Breast epithelium (tissue), 4 donors: ENCODE measurements around the gene FERD3L. TPM values are rescaled to one million over a fixed set of nuclear protein-coding genes. Genes with fewer than 3 reads are reported as not detected.

ENCODE experiments used
- DNase-seq, 2 donors: peaks; one replicate each; pipeline ENCODE4 v3.0.0-alpha.2; 2019; ENCODE audit warnings: low spot score in 2 of 2
- H3K27ac ChIP-seq, 2 donors: fragments of 200-600 bp; sonication (generic) in 1 of 2; one replicate each; pipeline ENCODE4 v1.5.1; 2016 to 2019; ENCODE audit warnings: mild to moderate bottlenecking in 1 of 2
- H3K27me3 ChIP-seq, 2 donors: fragments of 200-600 bp; sonication (generic) in 1 of 2; one replicate each; pipeline versions ENCODE4 v1.5.1 to v1.6.0; 2017 to 2019; ENCODE audit warnings: control low read depth in 1 of 2, mild to moderate bottlenecking in 1 of 2
- H3K36me3 ChIP-seq: fragments of 200-600 bp; one replicate; pipeline ENCODE4 v1.5.1; 2019
- H3K4me1 ChIP-seq, 2 donors: fragments of 200-600 bp; sonication (generic); one replicate each; pipeline ENCODE4 v1.5.1; 2016 to 2019; ENCODE audit warnings: control low read depth in 1 of 2
- H3K4me3 ChIP-seq, 3 donors: fragments of 200-600 bp; sonication (generic); 1 replicate in 2 of 3; 2 replicates in 1 of 3; pipeline ENCODE4 v1.5.1; 2016 to 2019; ENCODE audit warnings: mild to moderate bottlenecking in 3 of 3, moderate library complexity in 2 of 3
- H3K9me3 ChIP-seq, 2 donors: fragments of 200-600 bp; sonication (generic) in 1 of 2; one replicate each; pipeline ENCODE4 v1.5.1; 2016 to 2019; ENCODE audit warnings: control low read depth in 1 of 2
- POLR2A ChIP-seq: fragments of 450-650 bp; IDR thresholded peaks from one replicate; pipeline ENCODE4 v1.6.1; 2016; ENCODE audit warnings: antibody characterized with exemption, mild to moderate bottlenecking, moderate library complexity
- POLR2AphosphoS5 ChIP-seq, 3 donors: sonication (generic); formaldehyde crosslinking; IDR thresholded peaks; one replicate each; pipeline ENCODE4 v1.6.1; 2017; ENCODE audit warnings: antibody characterized with exemption in 3 of 3
- intact Hi-C: fragments of 100-400 bp; cut with DNase I; formaldehyde crosslinking; loops from one replicate; pipeline ENCODE4 v1.15.1; 2023; ENCODE audit warnings: low total_unique reads
- total RNA-seq, 3 donors: library from RNA; depleted of rRNA; stranded (reverse); fragments of >200 nt; gene quantifications; one replicate each; pipeline ENCODE4 v1.1.0, GENCODE V29; 2016
- TF ChIP-seq, protein P1 (sequence below), 3 donors: fragments of 450-650 bp; IDR thresholded peaks; one replicate each; pipeline ENCODE4 v1.5.1; 2016 to 2017; ENCODE audit warnings: antibody characterized with exemption in 3 of 3, mild to moderate bottlenecking in 3 of 3, moderate library complexity in 3 of 3

The FERD3L gene
- total RNA-seq, 3 donors from 2014 or later, result not detected

DNA sequence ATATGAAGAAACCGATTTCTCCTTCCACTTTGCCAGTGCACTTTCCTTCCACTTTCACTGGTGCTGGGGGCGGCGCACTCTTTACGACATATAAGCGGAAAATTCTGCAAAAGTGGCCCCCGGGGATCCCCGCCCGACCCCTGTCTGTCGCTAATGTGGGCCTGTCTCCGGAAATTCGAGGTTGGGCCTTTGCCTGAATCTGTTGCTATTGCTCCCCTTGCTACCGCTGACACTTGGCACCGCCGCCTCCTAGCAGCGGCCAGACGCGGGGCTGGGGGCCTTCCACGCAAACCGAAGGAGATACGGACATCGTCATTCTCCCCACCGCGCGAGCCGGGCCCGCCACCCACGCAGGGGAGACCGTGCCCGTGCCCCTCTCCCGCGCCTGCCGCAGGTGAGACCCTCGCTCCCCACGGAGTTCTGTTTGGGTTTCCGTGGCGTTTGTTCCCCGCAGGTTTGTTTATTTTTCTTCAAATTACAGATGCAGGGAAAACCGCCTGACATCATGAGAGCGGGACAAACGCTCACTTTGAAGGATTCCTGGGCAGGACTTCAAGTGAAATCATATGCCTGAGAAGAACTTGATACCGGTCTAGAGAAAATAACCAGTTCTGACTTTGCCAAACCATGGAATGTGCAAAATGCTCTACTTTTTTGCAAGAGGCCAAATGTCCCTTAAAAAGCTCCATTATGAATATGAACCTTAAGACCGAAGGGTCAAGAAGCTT, 32.8 kb downstream of the FERD3L start:
- TF ChIP-seq POLR2A, result no peak
- TF ChIP-seq, protein P1, sequence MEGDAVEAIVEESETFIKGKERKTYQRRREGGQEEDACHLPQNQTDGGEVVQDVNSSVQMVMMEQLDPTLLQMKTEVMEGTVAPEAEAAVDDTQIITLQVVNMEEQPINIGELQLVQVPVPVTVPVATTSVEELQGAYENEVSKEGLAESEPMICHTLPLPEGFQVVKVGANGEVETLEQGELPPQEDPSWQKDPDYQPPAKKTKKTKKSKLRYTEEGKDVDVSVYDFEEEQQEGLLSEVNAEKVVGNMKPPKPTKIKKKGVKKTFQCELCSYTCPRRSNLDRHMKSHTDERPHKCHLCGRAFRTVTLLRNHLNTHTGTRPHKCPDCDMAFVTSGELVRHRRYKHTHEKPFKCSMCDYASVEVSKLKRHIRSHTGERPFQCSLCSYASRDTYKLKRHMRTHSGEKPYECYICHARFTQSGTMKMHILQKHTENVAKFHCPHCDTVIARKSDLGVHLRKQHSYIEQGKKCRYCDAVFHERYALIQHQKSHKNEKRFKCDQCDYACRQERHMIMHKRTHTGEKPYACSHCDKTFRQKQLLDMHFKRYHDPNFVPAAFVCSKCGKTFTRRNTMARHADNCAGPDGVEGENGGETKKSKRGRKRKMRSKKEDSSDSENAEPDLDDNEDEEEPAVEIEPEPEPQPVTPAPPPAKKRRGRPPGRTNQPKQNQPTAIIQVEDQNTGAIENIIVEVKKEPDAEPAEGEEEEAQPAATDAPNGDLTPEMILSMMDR (IDR thresholded peaks at IDR 0.05), result no peak
- peak in 1 of 3 donors; percentile 26 for TF ChIP-seq POLR2AphosphoS5 (IDR thresholded peaks at IDR 0.05)
- H3K9me3 ChIP-seq, result no peaks in the 10 kb centered on the region
- peak overlapping the region; percentile 39 to 84 (median 66) for H3K4me3 ChIP-seq
- peaks cover 0 to 89% of the 10 kb centered on the region in 2 donors for H3K27me3 ChIP-seq
- no peaks in the 10 kb centered on the region for H3K36me3 ChIP-seq
- no peaks in the 10 kb centered on the region for H3K4me1 ChIP-seq
- intact Hi-C loops, result no loop called here
- peak overlapping the region; percentile 67 to 86 for H3K27ac ChIP-seq
- no peak for DNase-seq

DNA sequence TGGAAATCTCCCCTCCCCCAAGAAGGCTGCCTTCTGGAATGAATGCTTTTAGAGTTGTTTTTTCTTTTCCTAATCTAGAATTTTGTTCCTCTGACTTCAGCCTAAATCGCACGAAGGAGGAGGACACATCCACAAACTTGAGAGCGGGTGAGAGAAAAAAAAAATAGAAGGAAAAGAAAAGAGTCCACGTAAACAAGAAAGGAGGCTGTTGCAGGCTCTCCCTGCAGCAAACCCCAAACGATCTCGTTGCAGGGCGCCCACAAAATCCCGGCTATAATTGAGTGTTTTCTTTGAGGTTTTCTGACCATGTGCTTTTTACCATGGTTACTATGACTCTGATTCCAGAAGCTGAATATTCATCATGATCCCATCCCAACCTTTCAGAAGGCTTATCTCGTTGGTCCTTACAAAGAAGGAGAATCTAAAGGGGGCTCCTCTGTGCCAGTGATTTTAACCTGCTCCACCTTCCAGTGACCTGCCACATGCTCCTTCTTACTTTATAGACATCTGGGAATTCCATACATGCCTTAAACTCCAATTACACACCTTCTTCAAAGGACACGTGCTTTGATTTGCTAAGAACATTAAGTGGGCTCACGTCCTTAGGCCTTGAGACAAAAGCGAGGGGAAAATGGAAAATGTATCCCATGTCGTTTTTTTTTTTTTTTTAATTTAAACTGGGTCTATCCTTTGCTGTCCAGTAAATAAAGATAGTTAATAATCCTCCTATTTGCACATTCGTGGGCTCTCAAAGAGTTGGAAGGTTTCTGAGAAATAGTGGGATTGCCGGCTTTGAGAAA, 33.5 kb downstream of the FERD3L start:
- Histone ChIP-seq H3K4me3 (peak overlapping the region; percentile 39 to 84 (median 66)), H3K27me3 (peaks cover 0 to 92% of the 10 kb centered on the region in 2 donors), H3K4me1 (no peaks in the 10 kb centered on the region), H3K27ac (peak overlapping the region; percentile 67 to 86), H3K36me3 (no peaks in the 10 kb centered on the region), H3K9me3 (no peaks in the 10 kb centered on the region)
- intact Hi-C loops, result no loop called here
- no peak for DNase-seq
- TF ChIP-seq, protein P1 (IDR thresholded peaks at IDR 0.05), result no peak
- TF ChIP-seq POLR2A, result no peak
- no peak for TF ChIP-seq POLR2AphosphoS5 (IDR thresholded peaks at IDR 0.05)

DNA sequence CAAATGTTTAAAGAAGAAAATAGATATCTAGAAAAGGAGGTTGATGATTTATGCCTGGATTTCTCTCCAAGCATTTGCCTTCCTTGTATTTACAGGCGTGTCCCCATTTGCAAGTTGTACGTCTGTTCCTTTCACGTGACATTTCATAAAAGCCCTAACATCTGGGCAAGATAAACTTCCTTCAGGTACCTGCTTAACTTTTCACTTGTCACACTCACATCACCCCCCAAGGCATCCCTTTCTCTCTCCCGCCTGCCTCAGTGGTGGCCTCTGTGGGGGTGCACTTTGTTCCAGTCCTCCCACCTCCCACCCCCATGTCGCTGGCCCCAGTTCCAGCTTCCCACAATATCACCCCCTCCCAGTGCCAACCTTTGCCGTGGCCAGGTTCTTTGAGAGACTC, 34.4 kb downstream of the FERD3L start:
- DNase-seq, result no peak
- Histone ChIP-seq H3K9me3 (no peaks in the 10 kb centered on the region), H3K36me3 (no peaks in the 10 kb centered on the region), H3K4me3 (peak overlapping the region in 2 of 3 donors; percentile 14 to 30), H3K4me1 (no peaks in the 10 kb centered on the region), H3K27ac (peak overlapping the region; percentile 42 to 68), H3K27me3 (peaks cover 0 to 93% of the 10 kb centered on the region in 2 donors)
- TF ChIP-seq, protein P1 (IDR thresholded peaks at IDR 0.05), result no peak
- TF ChIP-seq POLR2AphosphoS5 (IDR thresholded peaks at IDR 0.05), result no peak
- TF ChIP-seq POLR2A, result no peak
- intact Hi-C loops, result no loop called here

DNA sequence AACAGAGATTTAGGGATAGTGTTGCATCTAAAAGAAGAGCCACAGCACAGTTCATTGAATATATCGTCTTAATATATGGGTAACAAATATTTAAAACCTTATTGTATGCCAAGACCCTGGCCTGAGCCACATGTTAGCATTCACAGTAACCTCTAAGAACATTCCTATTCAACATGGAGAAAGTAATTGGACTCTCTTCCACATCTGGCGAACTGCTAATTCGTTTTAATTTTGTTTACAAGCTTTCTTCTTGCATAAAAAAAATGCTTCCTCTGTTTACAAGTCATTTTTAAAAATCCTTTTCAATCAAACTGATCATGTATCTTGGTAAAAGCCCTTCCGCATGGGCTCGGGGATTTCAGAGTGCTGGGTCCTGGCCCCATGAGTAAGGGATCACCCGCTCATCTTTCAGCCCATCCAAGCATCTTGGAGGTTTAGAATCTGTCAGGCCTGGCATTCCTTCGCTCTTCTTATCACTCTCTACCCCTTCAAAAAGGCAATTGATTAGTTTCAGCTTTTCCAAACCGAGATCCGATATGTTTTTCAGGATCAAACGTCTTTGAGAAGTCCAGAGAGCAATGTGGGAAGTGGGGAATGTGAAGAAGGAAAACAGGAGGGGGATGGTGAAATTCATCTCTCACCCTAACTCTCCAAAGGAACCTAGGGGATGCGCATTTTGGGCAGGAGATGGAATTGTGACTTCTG, 35.0 kb downstream of the FERD3L start:
- intact Hi-C loops, result no loop called here
- H3K4me1 ChIP-seq, result no peaks in the 10 kb centered on the region
- no peaks in the 10 kb centered on the region for H3K9me3 ChIP-seq
- DNase-seq, result no peak
- peaks cover 0 to 92% of the 10 kb centered on the region in 2 donors for H3K27me3 ChIP-seq
- peak overlapping the region; percentile 42 to 68 for H3K27ac ChIP-seq
- H3K36me3 ChIP-seq, result no peaks in the 10 kb centered on the region
- TF ChIP-seq POLR2A (no peak), POLR2AphosphoS5 (IDR thresholded peaks at IDR 0.05) (no peak)
- TF ChIP-seq, protein P1 (IDR thresholded peaks at IDR 0.05), result no peak
- peak overlapping the region in 1 of 3 donors; percentile 30 for H3K4me3 ChIP-seq
